ENCODE data around the gene UTP25. TPM values are rescaled to one million over a fixed set of nuclear protein-coding genes. Genes with fewer than 3 reads are reported as not detected.

UTP25 gene
- total and polyA plus RNA-seq, 2 experiments from 2014 or later, result 3.1 to 5.4 TPM

- Histone ChIP-seq H3K4me1 (ENCODE audit: low read depth) (peaks cover 5% of the 10 kb centered on the region), H3K36me3 (peaks cover 4% of the 10 kb centered on the region), H3K27me3 (peaks cover 15% of the 10 kb centered on the region), H3K4me3 (no peak overlapping the region), H3K9me3 (ENCODE audit: low read depth) (no peaks in the 10 kb centered on the region), H3K27ac (no peak overlapping the region)
- TF ChIP-seq CTCF (IDR thresholded peaks at IDR 0.05; ENCODE audit: low read depth, low read length), result no peak
- DNase-seq (ENCODE audit: low read depth in 1 of 2, low spot score in 1 of 2), result no peak
Measured at GRCh38 chr1:209858561-209859103, 30.9 kb downstream of the UTP25 start.

- Histone ChIP-seq H3K9me3 (ENCODE audit: low read depth) (no peaks in the 10 kb centered on the region), H3K4me1 (ENCODE audit: low read depth) (peaks cover 8% of the 10 kb centered on the region), H3K27ac (no peak overlapping the region), H3K27me3 (peaks cover 15% of the 10 kb centered on the region), H3K4me3 (no peak overlapping the region), H3K36me3 (no peaks in the 10 kb centered on the region)
- DNase-seq (ENCODE audit: low read depth in 1 of 2, low spot score in 1 of 2), result peak; percentile 91 to 92
- peak; percentile 92 for TF ChIP-seq CTCF (IDR thresholded peaks at IDR 0.05; ENCODE audit: low read depth, low read length)
Measured at GRCh38 chr1:209860293-209860881, 32.6 kb downstream of the UTP25 start.

GRCh38 chr1:209861242-209861641 lies 33.5 kb downstream of the UTP25 start:
- Histone ChIP-seq H3K9me3 (ENCODE audit: low read depth) (no peaks in the 10 kb centered on the region), H3K4me1 (ENCODE audit: low read depth) (peaks cover 8% of the 10 kb centered on the region), H3K27ac (no peak overlapping the region), H3K27me3 (peaks cover 15% of the 10 kb centered on the region), H3K36me3 (no peaks in the 10 kb centered on the region), H3K4me3 (no peak overlapping the region)
- no peak for DNase-seq (ENCODE audit: low read depth in 1 of 2, low spot score in 1 of 2)
- no peak for TF ChIP-seq CTCF (IDR thresholded peaks at IDR 0.05; ENCODE audit: low read depth, low read length)

- no peak overlapping the region for H3K4me3 ChIP-seq
- peaks cover 15% of the 10 kb centered on the region for H3K27me3 ChIP-seq
- no peak for DNase-seq (ENCODE audit: low read depth in 1 of 2, low spot score in 1 of 2)
- peaks cover 8% of the 10 kb centered on the region for H3K4me1 ChIP-seq (ENCODE audit: low read depth)
- H3K36me3 ChIP-seq, result no peaks in the 10 kb centered on the region
- TF ChIP-seq CTCF (IDR thresholded peaks at IDR 0.05; ENCODE audit: low read depth, low read length), result no peak
- no peak overlapping the region for H3K27ac ChIP-seq
- no peaks in the 10 kb centered on the region for H3K9me3 ChIP-seq (ENCODE audit: low read depth)
Measured at GRCh38 chr1:209862391-209863356, 34.9 kb downstream of the UTP25 start.

- Histone ChIP-seq H3K4me1 (ENCODE audit: low read depth) (peaks cover 8% of the 10 kb centered on the region), H3K36me3 (no peaks in the 10 kb centered on the region), H3K27me3 (peaks cover 15% of the 10 kb centered on the region), H3K9me3 (ENCODE audit: low read depth) (no peaks in the 10 kb centered on the region), H3K4me3 (no peak overlapping the region), H3K27ac (no peak overlapping the region)
- no peak for TF ChIP-seq CTCF (IDR thresholded peaks at IDR 0.05; ENCODE audit: low read depth, low read length)
- peak in 1 of 2 donors; percentile 20 for DNase-seq (ENCODE audit: low read depth in 1 of 2, low spot score in 1 of 2)
Measured at GRCh38 chr1:209863766-209864485, 36.2 kb downstream of the UTP25 start.

All from cardiac muscle cell (in vitro differentiated cells and primary cell).